Left hindlimb (tissue), 1 donor: ENCODE data around the gene NR1H2.
A peak's percentile ranks its signal among the peaks of the same experiment; 100 is the strongest.

Experiments used
- DNase-seq: peaks from one replicate; pipeline ENCODE4 v3.0.0-alpha.2; 2018

The NR1H2 gene

GRCh38 chr19:50406156-50406820, 30.0 kb downstream of the NR1H2 start:
- no peak for DNase-seq

GRCh38 chr19:50406829-50407228, 30.6 kb downstream of the NR1H2 start:
- DNase-seq, result no peak

- no peak for DNase-seq
Observed at GRCh38 chr19:50409347-50409746, 33.1 kb downstream of the NR1H2 start.

GRCh38 chr19:50410109-50410508, 33.9 kb downstream of the NR1H2 start:
- DNase-seq, result no peak

- no peak for DNase-seq
Observed at GRCh38 chr19:50412419-50412818, 36.2 kb downstream of the NR1H2 start.

- no peak for DNase-seq
Observed at GRCh38 chr19:50413096-50413495, 36.8 kb downstream of the NR1H2 start.

GRCh38 chr19:50413531-50413930, 37.3 kb downstream of the NR1H2 start:
- DNase-seq, result no peak

GRCh38 chr19:50414864-50415660, 38.8 kb downstream of the NR1H2 start:
- DNase-seq, result peak; percentile 27

GRCh38 chr19:50415661-50416033, 39.4 kb downstream of the NR1H2 start:
- peak; percentile 36 for DNase-seq

GRCh38 chr19:50416034-50416977, 40.0 kb downstream of the NR1H2 start:
- DNase-seq, result no peak

GRCh38 chr19:50417111-50418081, 41.1 kb downstream of the NR1H2 start:
- DNase-seq, result no peak

GRCh38 chr19:50418176-50419021, 42.1 kb downstream of the NR1H2 start, which contains the start of gene SPIB:
Gene SPIB, plus strand, starts transcription at chr19:50418938. Its CDS starts 25 bp downstream, at chr19:50418963.
- DNase-seq, result no peak

GRCh38 chr19:50419022-50419579, 42.8 kb downstream of the NR1H2 start:
- no peak for DNase-seq

GRCh38 chr19:50419580-50420035, 43.4 kb downstream of the NR1H2 start:
- DNase-seq, result no peak

- no peak for DNase-seq
Observed at GRCh38 chr19:50420127-50420526, 43.9 kb downstream of the NR1H2 start.

GRCh38 chr19:50420808-50421207, 44.6 kb downstream of the NR1H2 start:
- no peak for DNase-seq

- DNase-seq, result no peak
Observed at GRCh38 chr19:50422397-50423278, 46.4 kb downstream of the NR1H2 start.

- no peak for DNase-seq
Observed at GRCh38 chr19:50423279-50424113, 47.2 kb downstream of the NR1H2 start.
